ENCODE data around the gene RAPGEF1. TPM values are rescaled to one million over a fixed set of nuclear protein-coding genes. Genes with fewer than 3 reads are reported as not detected.

Gene RAPGEF1
- polyA plus RNA-seq, 4 donors = 36.8 to 41.5 (median 40.2) TPM

DNA sequence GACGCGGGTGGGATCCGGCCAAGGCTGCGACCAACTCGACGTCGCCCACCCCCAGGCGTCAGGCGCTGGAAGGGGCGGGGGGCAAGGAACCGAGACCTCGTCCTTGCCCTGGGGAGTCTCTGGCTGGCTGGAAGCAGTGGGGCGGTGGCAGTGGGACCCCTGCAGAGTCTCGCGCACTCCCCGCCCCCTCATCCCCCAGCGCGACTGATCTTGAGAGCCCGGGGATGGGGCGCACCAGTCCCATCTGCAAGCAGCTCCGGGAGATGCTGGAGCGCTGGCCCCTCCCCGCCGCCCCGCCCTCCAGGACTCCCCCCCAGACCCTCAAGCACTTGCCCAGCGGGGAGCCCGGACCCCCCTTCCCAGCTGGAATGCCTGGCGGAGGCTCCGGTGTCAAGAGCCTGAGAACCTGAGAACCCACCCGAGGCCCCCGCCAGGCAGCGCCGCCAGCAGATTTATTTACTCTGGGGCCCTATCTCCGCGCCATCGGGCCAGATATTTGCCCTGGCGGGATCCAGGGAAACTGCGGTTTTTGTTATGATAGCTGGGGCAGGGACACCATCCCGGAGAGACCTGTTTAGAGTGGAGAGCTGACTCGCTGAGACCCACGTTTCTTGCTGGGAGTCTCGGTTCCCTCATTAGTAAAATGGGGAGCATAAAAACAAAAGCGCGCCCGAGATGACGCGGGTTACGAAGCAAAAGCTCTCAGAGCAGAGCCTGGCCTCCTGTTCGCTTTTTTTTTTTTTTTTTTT is 193.4 kb downstream of the RAPGEF1 start:
- peak in 1 of 4 donors; percentile 50 for DNase-seq (ENCODE audit: low read depth in 4 of 4, low spot score in 2 of 4)

DNA sequence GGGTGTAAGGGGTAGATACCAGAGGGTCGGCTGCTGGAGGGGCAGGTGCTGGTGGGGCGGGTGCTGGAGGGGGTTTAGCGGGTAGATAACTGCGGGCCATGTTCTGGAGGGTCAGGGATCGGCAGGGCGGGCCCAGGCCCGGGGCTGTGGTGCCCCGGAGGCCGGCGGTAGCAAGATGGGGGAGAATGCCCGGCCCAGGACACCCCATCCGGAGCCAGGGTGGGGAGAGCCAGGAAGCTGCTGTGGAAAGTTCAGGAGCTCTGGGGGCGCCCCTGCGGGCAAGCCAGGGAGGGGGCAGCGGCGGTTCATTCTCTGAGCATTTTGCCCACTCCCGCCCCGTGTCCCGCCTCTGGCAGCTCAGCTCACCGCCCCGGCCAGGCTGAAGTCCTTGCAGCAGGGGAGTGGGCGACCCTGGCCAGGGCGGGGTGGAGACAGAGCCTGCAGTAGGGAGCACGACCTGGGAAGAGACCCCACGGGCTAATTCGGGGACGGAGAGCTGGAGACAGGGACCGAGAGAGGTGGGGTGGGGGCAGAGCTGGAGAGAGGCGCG is 194.0 kb downstream of the RAPGEF1 start:
- DNase-seq (ENCODE audit: low read depth in 4 of 4, low spot score in 2 of 4) = no peak

DNA sequence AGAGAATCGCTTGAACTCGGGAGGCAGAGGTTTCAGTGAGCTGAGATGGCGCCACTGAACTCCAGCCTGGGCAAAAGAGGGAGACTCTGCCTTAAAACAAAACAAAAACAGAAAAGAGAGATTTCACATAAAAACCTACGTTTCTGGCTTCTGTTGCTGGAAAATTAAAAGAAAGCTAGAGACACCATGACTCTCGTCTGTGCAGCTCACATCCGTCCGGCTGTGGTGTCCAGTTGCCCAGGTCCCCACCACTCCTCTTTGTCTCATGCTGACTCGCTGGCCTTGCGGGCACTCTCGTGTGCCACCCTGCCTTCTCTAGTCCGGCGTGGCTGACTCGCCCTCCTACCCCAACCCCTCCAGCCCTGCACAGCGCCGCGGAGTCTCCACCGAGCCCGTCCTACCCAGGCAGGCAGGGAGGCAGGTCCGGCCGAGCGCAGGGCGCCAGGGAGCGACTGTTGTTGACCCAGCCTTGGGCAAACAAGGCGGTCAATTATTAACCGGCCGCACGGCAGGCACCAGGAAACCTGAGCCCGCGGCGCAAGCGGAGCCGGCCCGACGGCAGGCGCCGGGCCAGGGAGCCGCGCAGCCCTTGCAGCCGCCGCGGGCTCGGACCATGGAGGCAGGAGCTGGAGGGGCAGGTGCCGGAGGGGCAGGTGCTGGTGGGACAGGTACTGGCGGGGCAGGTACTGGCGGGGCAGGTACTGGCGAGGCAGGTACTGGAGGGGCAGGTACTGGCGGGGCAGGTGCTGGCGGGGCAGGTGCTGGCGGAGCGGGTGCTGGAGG is 194.7 kb downstream of the RAPGEF1 start, which contains the start of gene PRRT1B:
Gene PRRT1B, plus strand, starts transcription at position 521 of the 783 bp plus-strand sequence. Its CDS starts 93 bp downstream, at position 614.
- peak in 1 of 4 donors; percentile 69 for DNase-seq (ENCODE audit: low read depth in 4 of 4, low spot score in 2 of 4)

DNA sequence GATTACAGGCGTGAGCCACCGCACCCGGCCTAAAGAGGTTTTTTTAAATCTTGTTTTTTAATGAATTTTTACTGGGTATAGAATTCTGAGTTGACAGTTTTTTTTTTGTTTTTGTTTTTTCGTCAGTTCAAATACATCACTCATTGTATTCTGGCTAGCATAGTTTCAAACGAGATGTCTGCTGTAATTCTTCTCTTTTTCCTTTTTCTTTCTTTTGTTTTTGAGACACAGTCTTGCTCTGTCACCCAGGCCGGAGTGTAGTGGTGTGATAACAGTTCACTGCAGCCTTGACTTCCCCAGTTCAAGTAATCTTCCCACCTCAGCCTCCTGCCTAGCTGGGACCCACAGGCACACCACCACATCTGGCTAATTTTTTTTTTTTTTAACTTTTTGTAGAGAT is 196.7 kb downstream of the RAPGEF1 start:
- DNase-seq (ENCODE audit: low read depth in 4 of 4, low spot score in 2 of 4) = no peak

DNA sequence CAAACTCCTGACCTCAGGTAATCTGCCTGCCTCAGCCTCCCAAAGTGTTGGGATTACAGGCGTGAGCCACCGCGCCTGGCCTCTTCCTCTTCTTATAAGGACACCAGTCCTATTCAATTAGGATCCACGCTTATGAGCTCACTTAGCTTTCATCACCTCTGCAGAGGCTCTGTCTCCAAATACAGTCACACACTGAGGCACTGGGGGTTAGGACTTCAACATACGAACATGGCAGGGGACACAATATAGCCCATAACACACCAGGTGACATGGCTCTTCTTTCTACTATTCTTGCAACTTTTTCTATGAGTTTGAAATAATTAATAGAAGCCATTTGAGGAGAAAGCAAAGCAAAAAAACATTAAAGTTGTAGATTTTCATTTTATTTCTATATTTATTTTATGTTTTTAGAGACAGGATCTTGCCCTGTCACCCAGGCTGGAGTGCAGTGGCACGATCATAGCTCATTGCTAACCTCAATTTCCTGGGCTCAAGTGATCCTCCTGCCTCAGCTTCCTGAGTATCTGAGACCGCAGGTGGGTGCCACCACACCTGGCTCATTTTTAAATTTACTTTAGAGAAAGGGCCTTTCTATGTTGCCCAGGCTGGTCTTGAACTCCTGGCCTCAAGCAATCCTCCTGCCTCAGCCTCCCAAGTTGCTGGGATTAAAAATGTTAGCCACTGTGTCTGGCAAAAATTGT is 200.5 kb downstream of the RAPGEF1 start:
- DNase-seq (ENCODE audit: low read depth in 4 of 4, low spot score in 2 of 4) = no peak

DNA sequence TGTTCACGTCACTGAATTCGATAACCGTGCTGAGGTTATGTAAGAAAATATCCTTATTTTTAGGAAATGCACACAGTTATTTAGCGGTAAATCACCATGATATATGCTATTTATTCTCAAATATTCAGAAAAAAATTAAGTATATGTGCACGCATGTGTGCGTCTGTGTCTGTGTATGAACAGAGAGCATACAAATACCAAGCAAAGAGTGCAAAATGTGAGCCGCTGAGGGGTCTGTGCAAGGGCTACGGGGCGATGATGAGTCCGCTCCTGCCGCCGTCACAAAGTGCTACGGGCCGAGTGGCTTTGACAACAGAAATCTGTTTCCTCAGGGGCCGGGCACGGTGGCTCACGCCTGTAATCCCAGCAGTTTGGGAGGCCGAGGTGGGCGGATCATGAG is 201.9 kb downstream of the RAPGEF1 start:
- no peak for DNase-seq (ENCODE audit: low read depth in 4 of 4, low spot score in 2 of 4)

DNA sequence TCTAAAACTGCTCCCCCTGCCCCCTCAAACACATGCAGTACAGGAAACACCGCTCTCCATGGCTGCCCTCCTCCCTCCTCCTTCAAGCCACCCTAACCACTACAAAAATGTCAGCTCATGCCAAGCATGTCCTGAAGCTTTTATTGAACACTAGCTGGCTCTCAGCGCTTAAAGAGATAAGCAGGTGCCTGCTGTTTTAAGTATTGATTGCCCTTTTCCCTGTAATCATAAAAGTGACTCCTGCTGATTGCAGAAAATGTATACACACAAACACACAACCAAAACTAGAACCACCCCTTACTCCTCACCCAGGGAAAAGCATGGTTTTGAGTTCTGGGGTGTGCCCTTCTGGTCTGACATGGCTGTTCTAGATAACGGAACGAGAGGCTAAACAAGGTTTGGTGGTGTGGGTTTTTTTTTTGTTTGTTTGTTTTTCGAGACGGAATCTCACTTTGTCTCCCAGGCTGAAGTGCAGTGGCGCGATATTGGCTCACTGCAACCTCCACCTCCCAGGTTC is 205.1 kb downstream of the RAPGEF1 start:
- no peak for DNase-seq (ENCODE audit: low read depth in 4 of 4, low spot score in 2 of 4)

DNA sequence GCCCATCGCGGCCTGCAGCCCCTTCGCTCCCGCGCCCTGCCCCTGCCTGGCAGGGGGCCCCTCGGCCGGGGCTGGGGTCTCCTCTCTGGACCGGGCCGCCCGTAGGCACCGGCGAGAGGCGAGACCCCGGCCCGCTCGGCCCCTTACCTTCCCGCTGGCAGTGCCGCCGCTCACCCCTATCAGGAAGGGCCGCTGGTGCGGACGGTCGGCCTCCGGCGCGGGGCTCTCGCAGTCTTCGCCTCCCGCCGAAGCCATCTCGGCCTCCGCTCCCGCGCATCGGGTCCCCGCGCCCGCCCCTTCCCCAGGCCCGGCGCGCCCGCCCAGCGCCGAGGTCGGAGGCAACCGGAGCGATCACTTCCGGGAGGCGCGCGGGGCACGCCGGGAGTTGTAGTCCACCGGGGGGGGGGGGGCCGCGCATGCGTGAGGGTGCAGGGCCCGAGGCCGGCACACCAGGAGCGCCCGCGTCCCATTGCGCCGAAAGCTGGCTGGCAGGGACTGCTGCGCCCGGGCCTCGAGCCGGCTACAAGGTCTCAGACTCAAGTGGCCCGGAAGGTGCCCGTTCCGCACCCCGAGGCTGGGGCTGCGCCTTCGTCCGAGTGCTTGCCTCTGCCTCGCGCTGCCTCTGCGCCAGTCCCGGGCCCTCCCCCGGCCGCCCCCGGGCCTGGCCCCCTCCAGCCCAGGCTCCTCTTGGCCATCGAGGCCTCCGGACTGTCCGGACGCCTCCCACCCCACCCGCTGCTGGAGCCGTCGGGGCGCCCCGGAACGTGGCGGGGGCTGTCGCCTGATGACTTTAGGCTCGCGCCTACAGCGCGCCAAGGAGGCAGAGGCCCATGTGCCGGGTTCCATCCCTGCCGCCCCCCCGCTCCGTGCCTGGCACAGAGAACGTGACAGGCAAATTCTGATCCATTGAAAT is 208.7 kb downstream of the RAPGEF1 start, which contains the start of gene UCK1:
Gene UCK1, minus strand, starts transcription at position 344 of the 913 bp plus-strand sequence. Its CDS starts 89 bp downstream, at position 255.
- peak in 2 of 4 donors; percentile 74 to 77 for DNase-seq (ENCODE audit: low read depth in 4 of 4, low spot score in 2 of 4)

DNA sequence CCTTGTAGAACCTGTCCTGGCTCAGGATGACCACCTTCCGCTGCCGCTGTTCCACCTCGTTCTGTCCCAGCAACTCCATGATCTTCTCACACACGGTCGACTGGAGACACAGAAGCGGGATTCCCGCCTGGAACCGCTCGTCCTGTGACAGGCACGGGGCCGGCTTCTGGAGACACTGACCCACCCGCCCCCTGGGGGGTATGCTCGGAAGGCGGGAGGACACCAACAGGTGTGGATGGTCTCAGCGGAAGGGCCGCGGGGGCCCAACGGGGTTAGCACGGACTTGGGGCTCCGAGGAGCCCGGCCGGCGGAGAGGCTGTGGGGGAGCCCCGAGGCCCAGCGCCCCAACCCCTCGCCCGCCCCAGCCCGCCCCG is 209.3 kb downstream of the RAPGEF1 start:
- no peak for DNase-seq (ENCODE audit: low read depth in 4 of 4, low spot score in 2 of 4)

DNA sequence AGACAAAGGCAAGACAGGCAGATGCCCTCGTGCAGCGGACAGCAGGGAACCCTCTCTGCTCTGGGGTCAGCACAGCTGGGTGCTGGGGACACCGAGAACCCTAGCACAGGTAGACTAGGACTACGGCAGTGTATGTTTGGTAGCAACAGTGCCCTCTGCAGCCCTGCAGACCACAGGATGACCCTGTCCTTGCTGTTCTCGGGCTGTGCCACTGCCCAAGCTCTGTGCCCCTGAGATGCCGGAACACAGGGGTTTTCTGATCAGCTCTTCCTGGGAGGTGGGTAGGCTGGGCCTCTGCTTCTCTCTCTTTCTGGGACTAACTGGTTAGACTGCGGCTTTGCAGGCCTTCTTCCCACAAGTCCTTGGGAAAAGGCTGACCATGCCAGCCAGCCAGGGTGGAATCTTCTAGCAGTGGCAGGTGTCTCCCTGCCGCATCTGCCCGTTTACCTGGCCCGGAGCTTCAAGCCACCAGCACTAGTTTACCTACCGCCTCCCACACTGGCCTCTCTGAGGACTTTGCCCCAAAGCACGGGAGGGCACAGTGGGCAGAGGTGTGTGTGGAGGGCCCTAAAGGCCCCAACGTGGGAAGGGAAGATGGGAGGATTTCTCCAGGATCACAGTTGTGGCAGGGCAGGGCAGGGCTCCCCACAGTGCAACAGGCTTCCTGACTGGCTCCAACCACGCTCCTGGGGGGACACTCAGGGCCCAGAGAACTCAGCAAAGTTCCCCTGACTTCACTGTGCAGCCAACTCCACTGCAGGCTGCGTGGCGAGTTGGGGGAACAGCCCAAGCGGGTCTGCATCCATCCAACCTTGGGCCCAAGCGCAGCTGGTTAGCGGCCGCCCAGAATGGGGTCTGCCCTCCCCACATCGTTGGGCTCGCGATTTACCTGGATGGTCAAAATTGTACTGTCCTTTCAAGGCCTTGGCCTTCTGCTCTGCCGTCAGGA is 210.0 kb downstream of the RAPGEF1 start:
- DNase-seq (ENCODE audit: low read depth in 4 of 4, low spot score in 2 of 4) = no peak

DNA sequence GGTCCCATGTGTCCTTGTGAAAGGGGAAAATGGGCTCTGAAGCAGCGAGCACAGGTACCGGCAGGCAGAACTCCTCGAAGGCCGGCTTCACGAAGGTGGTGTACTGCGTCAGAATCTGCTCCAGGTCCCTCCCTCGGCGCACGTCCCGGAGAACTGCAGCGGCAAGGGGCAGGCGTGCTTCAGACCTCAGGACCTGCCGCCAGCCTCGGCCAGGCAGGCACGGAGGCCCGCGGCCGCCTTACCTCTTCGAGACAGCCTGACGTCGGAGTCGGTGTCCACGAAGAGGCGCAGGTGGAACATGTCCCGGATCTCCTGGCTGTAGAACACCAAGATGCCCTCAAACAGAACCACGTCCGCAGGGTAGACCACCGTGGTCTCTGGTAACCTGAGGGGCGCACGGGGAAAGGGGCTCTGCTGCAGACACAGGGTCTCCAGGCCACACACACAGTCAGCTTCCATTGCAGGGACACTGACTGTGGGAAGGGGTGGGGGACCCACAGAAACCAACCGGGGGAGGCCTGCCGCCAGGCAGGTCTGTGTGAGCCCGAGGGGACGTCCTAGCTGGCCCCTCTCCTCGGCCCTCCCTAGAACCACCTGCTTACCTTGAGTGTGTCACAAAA is 210.9 kb downstream of the RAPGEF1 start:
- DNase-seq (ENCODE audit: low read depth in 4 of 4, low spot score in 2 of 4) = no peak

DNA sequence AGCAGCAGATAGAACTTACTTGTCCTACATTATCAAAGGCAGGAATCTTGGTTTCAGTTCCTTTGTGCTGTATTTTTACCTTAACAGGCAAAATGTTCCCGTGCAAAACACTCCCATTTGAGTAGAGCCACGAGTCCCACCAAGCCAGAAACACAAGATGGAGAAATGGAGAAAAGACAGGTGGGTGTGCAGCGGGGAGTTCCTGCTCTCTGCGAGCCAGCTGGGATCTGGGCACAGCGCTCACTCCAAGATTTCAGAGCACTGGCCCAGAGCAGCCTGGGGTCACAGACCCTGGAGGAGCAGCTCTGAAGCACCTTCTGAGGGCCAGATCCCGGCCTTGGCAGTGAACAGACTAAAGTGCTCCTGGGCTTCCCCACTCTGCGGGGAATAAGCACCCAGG is 211.7 kb downstream of the RAPGEF1 start:
- DNase-seq (ENCODE audit: low read depth in 4 of 4, low spot score in 2 of 4) = no peak

Other genes starting within 250 kb of the RAPGEF1 start
- gene POMT1, start 237.2 kb downstream of the RAPGEF1 start, polyA plus RNA-seq (ENCODE audit: insufficient read length in 4 of 4) = 10 to 100 TPM; 29.0 to 54.6 (median 43.6) TPM
- 10 to 100 TPM; 39.4 to 44.5 (median 41.6) TPM for gene UCK1, start 208.8 kb downstream of the RAPGEF1 start, polyA plus RNA-seq (ENCODE audit: insufficient read length in 4 of 4)
- 1 to 10 TPM in 2 of 4 donors, under 1 TPM in 2; 0.78 to 2.1 (median 1.1) TPM for gene PRRT1B, start 194.6 kb downstream of the RAPGEF1 start, polyA plus RNA-seq (ENCODE audit: insufficient read length in 4 of 4)

All from left renal cortex interstitium (tissue), 4 donors.